Ovary (tissue), 9 donors: ENCODE results near the gene PDIA2. TPM values are rescaled to one million over a fixed set of nuclear protein-coding genes. Genes with fewer than 3 reads are reported as not detected.

Experiments
- DNase-seq, 5 donors: peaks; one replicate each; pipeline ENCODE4 v3.0.0-alpha.2; 2019 to 2020
- H3K27ac ChIP-seq, 2 donors: fragments of 200-600 bp; one replicate each; pipeline versions ENCODE4 v1.5.1 to v1.8.0; 2019 to 2022
- H3K27me3 ChIP-seq: fragments of 200-600 bp; one replicate; pipeline ENCODE4 v1.8.0; 2022
- H3K36me3 ChIP-seq: fragments of 200-600 bp; sonication (generic); one replicate; pipeline ENCODE4 v1.5.1; 2019
- H3K4me1 ChIP-seq: one replicate; pipeline ENCODE4 v1.8.1; 2013; ENCODE audit warnings: mild to moderate bottlenecking, moderate library complexity; ENCODE audit not compliant: insufficient read depth
- H3K4me3 ChIP-seq: fragments of 200-600 bp; sonication (generic); one replicate; pipeline ENCODE4 v1.5.1; 2017
- H3K9me3 ChIP-seq, 2 donors: fragments of 200-600 bp in 1 of 2; sonication (generic) in 1 of 2; one replicate each; pipeline versions ENCODE4 v1.5.1 to v1.8.1; 2013 to 2019; ENCODE audit warnings: mild to moderate bottlenecking in 1 of 2, moderate library complexity in 1 of 2
- CTCF ChIP-seq, 3 donors: fragments of 450-650 bp in 2 of 3; fragments of 200-600 bp in 1 of 3; IDR thresholded peaks; one replicate each; pipeline versions ENCODE4 v1.5.1 to v1.8.0; 2016 to 2022; ENCODE audit warnings: antibody characterized with exemption in 3 of 3, mild to moderate bottlenecking in 1 of 3
- EP300 ChIP-seq: sonication (generic); formaldehyde crosslinking; IDR thresholded peaks from one replicate; pipeline ENCODE4 v1.6.1; 2017; ENCODE audit warnings: antibody characterized with exemption
- POLR2A ChIP-seq: fragments of 450-650 bp; IDR thresholded peaks from one replicate; pipeline ENCODE4 v1.6.1; 2017; ENCODE audit warnings: antibody characterized with exemption, mild to moderate bottlenecking, moderate library complexity
- WGBS, 3 donors: extraction: QIAGEN DNeasy Blood & Tissue Kit in 1 of 3; methylation state at CpG; one replicate each; pipeline versions ENCODE4 v1.1.5 to v1.1.7; 2013 to 2017; 5-methylcytosine and 5-hydroxymethylcytosine counted together
- intact Hi-C, 4 donors: fragments of 100-400 bp; cut with DNase I; formaldehyde crosslinking; loops; one replicate each; pipeline versions ENCODE4 v1.11.0 to v1.15.1; 2022 to 2023
- polyA plus RNA-seq, 2 donors: library from polyadenylated mRNA; stranded (reverse); fragments of 200-250 nt in 1 of 2; fragments of 350-450 nt in 1 of 2; fragmentation: Illumina TruSeq in 1 of 2; extraction: RNeasy Lipid Tissue Mini Kit (QIAGEN cat#74804) in 1 of 2; gene quantifications; one replicate each; pipeline ENCODE4 v1.2.3, GENCODE V29; 2013 to 2014
- total RNA-seq, 7 donors: library from RNA; depleted of rRNA in 2 of 7; stranded (reverse); fragments of >200 nt in 2 of 7; fragmentation: NEBNext Ultra II Directional in 3 of 7; extraction: Animal tissue kit (Norgen Biotek cat#: 25700) in 3 of 7; gene quantifications; one replicate each; pipeline versions ENCODE4 v1.1.0 to v1.2.4, GENCODE V29; 2016 to 2023
- donor health status: DM: no; HTN: no; CAD: no; lungs with moderate emphysema.
- donor health status: DM: no; HTN: no; CAD: no.
- donor health status: Bipolar disorder and iron deficiency.
- donor health status: DM: yes; HTN: yes; CAD: no.
- donor health status: DM: no; HTN: no; CAD: no.
- donor health status: DM: yes; HTN: yes; CAD: no.

Gene PDIA2
- total and polyA plus RNA-seq, 9 donors = 0.04 to 0.92 (median 0.32) TPM; not detected in 5

- DNase-seq = no peak
- Histone ChIP-seq H3K4me3 (no peak overlapping the region), H3K9me3 (no peaks in the 10 kb centered on the region), H3K4me1 (no peaks in the 10 kb centered on the region), H3K36me3 (no peaks in the 10 kb centered on the region), H3K27ac (no peak overlapping the region), H3K27me3 (no peaks in the 10 kb centered on the region)
- 86 to 90% (median 87%) methylated on average over 12 of the region's 12 CpGs for WGBS, 3 donors
- intact Hi-C loops = no loop called here
- TF ChIP-seq POLR2A = no peak
- no peak for TF ChIP-seq CTCF (IDR thresholded peaks at IDR 0.05)
- no peak for TF ChIP-seq EP300
Observed at GRCh38 chr16:249431-249830, 33.5 kb upstream of the PDIA2 start.

- Histone ChIP-seq H3K36me3 (no peaks in the 10 kb centered on the region), H3K27ac (no peak overlapping the region), H3K4me3 (no peak overlapping the region), H3K27me3 (no peaks in the 10 kb centered on the region), H3K4me1 (no peaks in the 10 kb centered on the region), H3K9me3 (no peaks in the 10 kb centered on the region)
- 79 to 81% (median 80%) methylated on average over 30 of the region's 30 CpGs for WGBS, 3 donors
- intact Hi-C loops = no loop called here
- TF ChIP-seq CTCF (IDR thresholded peaks at IDR 0.05) (no peak), EP300 (no peak), POLR2A (no peak)
- DNase-seq = no peak
Observed at GRCh38 chr16:252366-253337, 30.3 kb upstream of the PDIA2 start.

- no peaks in the 10 kb centered on the region for H3K9me3 ChIP-seq
- H3K36me3 ChIP-seq = no peaks in the 10 kb centered on the region
- H3K4me3 ChIP-seq = no peak overlapping the region
- TF ChIP-seq EP300 = no peak
- no peak for TF ChIP-seq POLR2A
- TF ChIP-seq CTCF (IDR thresholded peaks at IDR 0.05) = no peak
- H3K27ac ChIP-seq = no peak overlapping the region
- intact Hi-C loops = no loop called here
- 93 to 95% (median 94%) methylated on average over 6 of the region's 6 CpGs for WGBS, 3 donors
- DNase-seq = no peak
- no peaks in the 10 kb centered on the region for H3K27me3 ChIP-seq
- no peaks in the 10 kb centered on the region for H3K4me1 ChIP-seq
Observed at GRCh38 chr16:253833-254232, 29.1 kb upstream of the PDIA2 start.

GRCh38 chr16:254461-254860, 28.5 kb upstream of the PDIA2 start:
- H3K36me3 ChIP-seq = no peaks in the 10 kb centered on the region
- intact Hi-C loops = no loop called here
- no peaks in the 10 kb centered on the region for H3K27me3 ChIP-seq
- no peak for DNase-seq
- TF ChIP-seq POLR2A (no peak), CTCF (IDR thresholded peaks at IDR 0.05) (no peak), EP300 (no peak)
- 95 to 97% (median 95%) methylated on average over 25 of the region's 25 CpGs for WGBS, 3 donors
- no peak overlapping the region for H3K27ac ChIP-seq
- no peak overlapping the region for H3K4me3 ChIP-seq
- no peaks in the 10 kb centered on the region for H3K9me3 ChIP-seq
- H3K4me1 ChIP-seq = no peaks in the 10 kb centered on the region
